Fibroblast of the conjunctiva (primary cell): ENCODE data around the gene AHCYL1.

Source experiments
- DNase-seq: peaks from one replicate; pipeline ENCODE4 v3.0.0-alpha.2; 2010; ENCODE audit warnings: low read depth

Gene AHCYL1

DNA sequence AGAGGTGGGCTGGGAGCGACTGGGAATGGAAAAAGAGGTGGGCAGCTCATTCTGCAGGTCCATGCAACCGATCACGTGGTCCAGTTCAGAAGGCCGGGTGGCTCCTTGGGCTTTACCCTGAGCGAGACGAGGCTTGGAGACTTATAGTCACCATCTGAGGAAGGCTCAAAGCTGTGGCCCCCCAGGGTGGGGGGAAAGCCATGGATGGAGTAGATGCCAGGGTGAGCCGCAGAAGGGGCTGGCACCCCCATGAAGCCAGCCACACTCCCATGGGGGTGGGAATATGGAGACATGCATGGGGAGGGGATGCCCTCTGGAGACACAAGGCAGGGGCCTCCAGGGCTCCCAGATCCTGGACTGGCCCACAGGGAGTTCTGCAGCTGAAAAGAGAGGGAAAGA lies 76.1 kb downstream of the AHCYL1 start:
- DNase-seq = no peak

GRCh38 chr1:110061341-110061740 lies 76.8 kb downstream of the AHCYL1 start:
- DNase-seq = no peak

DNA sequence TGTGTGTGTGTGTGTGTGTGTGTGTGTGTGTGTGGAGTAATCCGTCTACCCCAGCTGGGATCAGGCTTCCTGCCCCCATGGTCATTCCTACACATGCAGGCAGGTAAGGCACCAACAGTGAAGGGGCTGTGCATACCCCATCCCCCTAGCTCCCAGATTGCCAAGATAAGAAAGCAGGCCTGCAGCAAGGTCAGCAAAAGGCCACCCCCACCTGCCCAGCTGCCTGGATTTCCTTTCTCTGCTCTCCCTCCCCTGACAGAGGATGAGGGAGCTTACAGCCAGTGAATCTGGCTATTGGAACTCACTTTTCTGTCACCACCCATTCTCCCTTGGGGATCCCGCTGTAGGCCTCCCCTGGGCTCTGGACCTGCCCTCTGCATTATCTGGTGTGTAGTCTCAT lies 78.0 kb downstream of the AHCYL1 start:
- no peak for DNase-seq

GRCh38 chr1:110063781-110064180 lies 79.2 kb downstream of the AHCYL1 start:
- DNase-seq = no peak

GRCh38 chr1:110064576-110065337 lies 80.2 kb downstream of the AHCYL1 start:
- DNase-seq = no peak

GRCh38 chr1:110065841-110066240 lies 81.3 kb downstream of the AHCYL1 start:
- DNase-seq = no peak

GRCh38 chr1:110067479-110067892 lies 82.9 kb downstream of the AHCYL1 start:
- DNase-seq = no peak

- DNase-seq = no peak
Observed at GRCh38 chr1:110067893-110068645, 83.5 kb downstream of the AHCYL1 start.

GRCh38 chr1:110068646-110069403 lies 84.3 kb downstream of the AHCYL1 start:
- no peak for DNase-seq

DNA sequence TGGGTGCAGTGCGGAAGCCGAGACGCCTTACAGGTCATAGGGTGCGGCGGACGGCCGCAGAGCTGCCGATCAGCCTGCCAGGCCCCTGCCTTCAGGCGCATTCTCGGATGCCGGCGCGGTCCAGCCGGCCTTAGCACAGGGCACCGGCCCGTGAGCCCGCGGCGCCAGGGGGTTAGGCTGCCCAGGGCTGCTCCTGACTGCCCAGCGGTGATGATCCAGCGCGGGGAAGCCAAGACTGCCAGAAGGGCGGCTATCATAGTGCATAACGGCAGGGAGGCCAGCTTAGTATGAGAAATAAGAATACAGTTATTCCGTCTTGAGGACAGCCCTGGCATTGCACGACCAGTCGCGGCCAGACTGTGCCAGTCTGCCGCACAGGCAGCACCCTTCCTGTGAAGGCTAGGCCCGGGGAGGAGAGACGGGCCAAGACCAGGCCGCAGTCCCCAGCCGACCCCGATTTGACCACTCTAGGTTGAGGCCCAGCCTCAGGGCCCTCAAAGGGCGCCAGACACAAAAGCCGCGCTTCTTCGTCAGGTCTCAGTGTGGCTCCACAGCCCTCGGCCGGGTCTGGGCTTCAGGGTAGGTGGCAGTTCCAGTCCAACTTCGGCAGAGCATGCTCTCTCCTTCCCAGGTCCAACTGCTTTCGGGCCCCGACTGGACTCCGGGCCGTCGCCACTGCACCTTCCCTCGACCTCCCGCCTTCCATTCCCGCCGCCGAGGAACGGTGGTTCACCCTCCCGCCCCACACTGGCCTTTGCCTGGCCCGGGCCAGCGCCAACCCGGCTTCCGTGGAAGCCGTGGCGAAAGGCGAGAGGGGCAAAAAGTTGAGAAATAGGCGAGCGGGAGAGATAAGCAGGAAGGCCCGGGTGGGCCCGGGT lies 85.1 kb downstream of the AHCYL1 start:
- DNase-seq = no peak

- DNase-seq = no peak
Observed at GRCh38 chr1:110070282-110070669, 85.7 kb downstream of the AHCYL1 start.

DNA sequence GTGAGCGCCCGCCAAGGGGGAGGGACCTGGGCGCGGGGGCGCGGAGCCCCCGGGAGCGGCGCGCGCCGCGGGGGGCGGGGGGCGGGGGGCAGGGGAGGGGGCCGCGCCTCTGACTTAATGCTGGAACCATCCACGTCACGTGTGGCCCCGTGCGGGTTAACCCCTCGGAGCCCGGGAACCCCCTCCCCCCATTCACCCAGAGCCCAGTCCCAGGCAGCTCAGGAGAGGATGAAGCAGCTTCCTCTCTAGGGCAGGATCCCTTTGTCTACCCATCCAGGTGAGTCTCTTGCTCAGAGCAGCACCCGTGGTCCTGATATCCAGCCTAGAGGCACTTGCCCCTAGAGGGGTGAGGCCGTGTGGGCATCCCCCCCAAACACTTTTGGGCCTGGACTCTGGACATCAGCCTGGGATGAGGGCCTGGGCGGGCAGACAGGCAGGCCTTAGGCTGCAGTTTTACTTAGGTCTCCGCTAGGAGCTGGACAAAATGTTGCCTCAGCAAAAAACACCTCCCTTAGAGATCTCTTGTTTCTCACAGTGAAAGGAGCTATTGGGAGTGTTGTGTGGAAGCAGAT lies 86.2 kb downstream of the AHCYL1 start, which contains the start of gene ALX3:
Gene ALX3, minus strand, starts transcription at position 2 of the 572 bp plus-strand sequence. CDS start 60 bp downstream, outside the sequence.
- DNase-seq = no peak
